ENCODE data around the gene TMCO6. TPM values are rescaled to one million over a fixed set of nuclear protein-coding genes. Genes with fewer than 3 reads are reported as not detected.

TMCO6 gene
- total and polyA plus RNA-seq, 3 donors from 2014 or later, result 34.5 to 103 (median 58.0) TPM

DNA sequence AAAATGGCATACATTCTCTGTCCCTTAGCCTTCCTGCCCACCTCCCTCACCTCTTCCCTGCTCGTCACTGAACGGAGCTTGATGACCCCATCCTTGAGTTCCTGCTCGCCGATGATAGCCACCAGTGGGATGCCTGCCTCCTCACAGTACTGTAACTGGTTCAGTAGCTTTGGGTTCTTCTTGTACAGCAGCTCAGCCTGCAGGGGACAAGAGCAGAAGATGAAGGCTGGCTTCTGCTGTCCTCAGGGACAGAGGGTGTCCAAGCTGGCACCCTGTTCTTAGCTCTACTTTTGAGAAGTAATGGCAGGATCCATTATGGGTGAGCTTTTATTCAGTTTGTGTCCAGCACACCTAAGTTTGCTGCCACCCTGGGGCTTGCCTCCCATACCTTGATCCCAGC, 35.4 kb downstream of the TMCO6 start:
- DNase-seq, result no peak
- no peaks in the 10 kb centered on the region for H3K27me3 ChIP-seq
- 92 to 93% methylated on average over 4 of the region's 4 CpGs for WGBS, 2 donors
- H3K4me1 ChIP-seq, result no peaks in the 10 kb centered on the region
- no peak overlapping the region for H3K27ac ChIP-seq
- no peaks in the 10 kb centered on the region for H3K9me3 ChIP-seq
- no peaks in the 10 kb centered on the region for H3K36me3 ChIP-seq (ENCODE audit: low read depth, missing control alignments)
- TF ChIP-seq CTCF (IDR thresholded peaks at IDR 0.05) (no peak), POLR2A (IDR thresholded peaks at IDR 0.05) (no peak)
- intact Hi-C loops (cut with DNase I; ENCODE audit: low total_unique reads), result no loop called here
- no peak overlapping the region for H3K4me3 ChIP-seq

DNA sequence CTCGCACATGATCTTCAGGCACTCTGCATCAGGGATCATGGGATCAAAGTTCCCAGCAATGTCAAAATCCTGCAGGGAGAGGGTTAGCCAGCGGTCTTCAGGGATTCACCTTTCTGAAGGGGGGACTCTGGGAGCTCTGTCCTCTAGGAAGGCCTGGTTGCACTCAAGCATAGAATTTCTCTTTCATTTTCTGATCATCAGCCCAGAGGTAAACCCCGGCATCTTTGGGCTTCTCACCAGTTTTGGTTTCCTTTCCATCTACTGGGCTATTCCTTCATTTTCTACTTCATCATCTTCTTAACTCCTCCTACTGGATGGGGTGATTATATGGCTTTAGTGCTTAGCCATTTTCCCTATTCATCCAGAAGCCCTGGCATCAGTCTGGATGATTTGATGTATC, 38.7 kb downstream of the TMCO6 start:
- WGBS, 2 donors, result 87 to 94% methylated on average over 3 of the region's 3 CpGs
- Histone ChIP-seq H3K4me3 (no peak overlapping the region), H3K36me3 (ENCODE audit: low read depth, missing control alignments) (no peaks in the 10 kb centered on the region), H3K4me1 (no peaks in the 10 kb centered on the region), H3K27ac (no peak overlapping the region), H3K9me3 (no peaks in the 10 kb centered on the region), H3K27me3 (no peaks in the 10 kb centered on the region)
- intact Hi-C loops (cut with DNase I; ENCODE audit: low total_unique reads), result no loop called here
- no peak for DNase-seq
- no peak for TF ChIP-seq CTCF (IDR thresholded peaks at IDR 0.05)
- no peak for TF ChIP-seq POLR2A (IDR thresholded peaks at IDR 0.05)

DNA sequence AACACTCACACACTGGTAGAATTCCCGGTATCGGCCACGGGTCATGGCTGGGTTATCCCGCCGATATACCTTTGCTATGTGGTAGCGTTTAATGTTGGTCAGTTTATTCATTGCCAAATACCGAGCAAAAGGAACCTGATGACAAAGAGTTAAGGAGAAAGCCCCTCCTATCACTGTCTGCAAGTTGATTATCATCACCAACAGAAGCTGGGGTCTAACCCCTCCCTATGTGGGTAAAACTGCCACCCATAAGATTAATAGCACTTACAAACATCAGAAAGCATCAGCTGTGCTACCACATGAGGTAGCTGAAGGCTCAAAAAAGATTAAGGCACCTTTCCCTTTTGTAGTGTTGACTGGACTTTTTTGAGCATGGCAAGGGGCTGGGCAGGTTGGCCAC, 39.7 kb downstream of the TMCO6 start:
- no peak overlapping the region for H3K27ac ChIP-seq
- DNase-seq, result no peak
- 96 to 98% methylated on average over 7 of the region's 7 CpGs for WGBS, 2 donors
- TF ChIP-seq CTCF (IDR thresholded peaks at IDR 0.05) (no peak), POLR2A (IDR thresholded peaks at IDR 0.05) (no peak)
- H3K9me3 ChIP-seq, result no peaks in the 10 kb centered on the region
- intact Hi-C loops (cut with DNase I; ENCODE audit: low total_unique reads), result no loop called here
- no peaks in the 10 kb centered on the region for H3K27me3 ChIP-seq
- H3K36me3 ChIP-seq (ENCODE audit: low read depth, missing control alignments), result no peaks in the 10 kb centered on the region
- no peaks in the 10 kb centered on the region for H3K4me1 ChIP-seq
- no peak overlapping the region for H3K4me3 ChIP-seq

- H3K27ac ChIP-seq, result peak overlapping the region; percentile 14 to 63
- peaks cover 15% of the 10 kb centered on the region for H3K4me1 ChIP-seq
- DNase-seq, result no peak
- 32 to 37% methylated on average over 8 of the region's 8 CpGs for WGBS, 2 donors
- H3K9me3 ChIP-seq, result no peaks in the 10 kb centered on the region
- H3K27me3 ChIP-seq, result no peaks in the 10 kb centered on the region
- TF ChIP-seq POLR2A (IDR thresholded peaks at IDR 0.05) (no peak), CTCF (IDR thresholded peaks at IDR 0.05) (no peak)
- peak overlapping the region; percentile 70 to 83 for H3K4me3 ChIP-seq
- intact Hi-C loops (cut with DNase I; ENCODE audit: low total_unique reads), result no loop called here
- H3K36me3 ChIP-seq (ENCODE audit: low read depth, missing control alignments), result no peaks in the 10 kb centered on the region
Observed at GRCh38 chr5:140690376-140690932, 51.2 kb downstream of the TMCO6 start.
